GM19372 (cell line): Measurements from ENCODE around the gene RNF224.
A peak's percentile ranks its signal among the peaks of the same experiment; 100 is the strongest.

Experiments
- ATAC-seq: cut with Tn5 transposase; IDR thresholded peaks from one replicate; pipeline ENCODE4 v1.9.1; 2021; ENCODE audit warnings: mild to moderate bottlenecking, low read depth, moderate library complexity; ENCODE audit not compliant: unreplicated experiment

RNF224 gene

DNA sequence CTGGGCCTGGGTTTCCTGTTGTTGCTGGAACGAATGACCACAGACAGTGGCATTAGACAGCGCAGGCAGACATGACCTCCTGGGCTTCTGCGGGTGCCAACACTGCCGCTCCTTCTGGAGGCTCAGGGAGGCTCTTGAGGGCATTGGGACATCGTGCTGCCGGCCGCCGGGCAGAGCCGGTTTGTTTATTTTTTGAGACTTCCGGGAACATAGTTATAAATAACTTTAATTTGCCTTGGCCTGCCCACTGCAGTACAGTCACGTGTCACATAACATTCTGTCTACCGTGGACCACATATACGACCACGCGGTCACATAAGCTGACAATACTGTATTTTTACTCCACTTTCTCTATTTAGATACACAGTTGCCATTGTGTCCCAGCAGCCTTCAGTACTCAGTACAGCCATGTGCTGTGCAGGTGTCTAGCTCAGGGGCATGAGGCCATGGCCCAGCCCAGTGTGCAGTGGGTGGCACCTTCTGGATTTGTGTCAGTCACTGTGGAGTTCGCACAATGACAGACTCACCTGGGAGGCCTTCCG, 42.0 kb downstream of the RNF224 start:
- no peak for ATAC-seq

DNA sequence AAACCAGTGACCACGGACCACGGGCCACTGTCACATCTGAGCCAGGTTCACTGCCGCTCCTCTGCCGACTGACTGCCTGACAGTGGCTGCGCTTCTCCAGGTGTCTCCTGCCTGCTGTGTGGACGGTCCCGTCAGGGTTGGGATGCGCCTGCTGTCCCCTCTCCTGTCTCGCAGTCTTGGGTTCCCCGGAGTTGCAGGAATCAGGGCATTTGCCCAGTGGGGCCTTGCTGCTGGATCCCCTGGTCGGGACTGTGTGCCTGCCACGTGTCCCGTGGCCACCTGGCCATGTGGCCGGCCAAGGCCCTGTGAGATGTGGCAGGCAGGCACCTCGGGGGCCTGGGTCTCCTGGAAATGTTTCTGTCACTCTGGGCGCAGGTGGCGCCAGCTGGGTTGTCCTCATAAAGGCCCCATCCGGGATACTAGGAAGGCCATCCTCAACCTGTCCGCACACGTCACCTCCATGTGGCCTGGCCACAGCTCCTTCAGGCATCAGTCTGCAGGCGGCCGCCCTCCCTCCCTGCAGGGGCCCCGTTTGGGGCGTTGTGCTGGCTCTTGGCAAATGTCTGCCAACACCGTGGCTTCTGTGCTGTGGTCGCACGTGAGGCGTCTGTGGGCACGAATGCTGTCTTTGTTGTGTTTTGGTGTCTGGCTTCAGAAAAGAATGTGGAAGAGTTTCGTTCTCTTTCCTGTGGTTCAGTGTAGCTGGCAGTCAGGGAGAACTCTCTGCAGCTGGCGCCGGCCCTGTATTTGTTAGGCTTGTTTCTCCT, 43.8 kb downstream of the RNF224 start:
- no peak for ATAC-seq

DNA sequence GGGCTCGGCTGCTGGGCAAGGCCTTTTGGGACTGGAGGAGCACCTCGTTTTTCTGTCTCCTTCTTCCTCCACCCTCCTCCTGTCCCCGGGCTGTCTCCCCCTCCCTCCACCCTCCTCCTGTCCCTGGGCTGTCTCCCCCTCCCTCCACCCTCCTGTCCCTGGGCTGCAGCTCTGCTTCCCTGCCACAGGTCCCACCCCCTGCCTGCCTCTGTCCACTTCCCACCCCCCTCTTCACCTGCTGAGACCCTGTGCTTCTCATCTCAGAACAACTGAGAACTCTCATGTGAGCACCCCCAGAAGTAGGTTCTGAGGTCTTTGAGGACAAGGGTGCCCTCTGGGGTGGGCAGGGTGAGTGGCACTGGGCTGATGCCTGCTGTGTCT, 44.4 kb downstream of the RNF224 start:
- no peak for ATAC-seq

DNA sequence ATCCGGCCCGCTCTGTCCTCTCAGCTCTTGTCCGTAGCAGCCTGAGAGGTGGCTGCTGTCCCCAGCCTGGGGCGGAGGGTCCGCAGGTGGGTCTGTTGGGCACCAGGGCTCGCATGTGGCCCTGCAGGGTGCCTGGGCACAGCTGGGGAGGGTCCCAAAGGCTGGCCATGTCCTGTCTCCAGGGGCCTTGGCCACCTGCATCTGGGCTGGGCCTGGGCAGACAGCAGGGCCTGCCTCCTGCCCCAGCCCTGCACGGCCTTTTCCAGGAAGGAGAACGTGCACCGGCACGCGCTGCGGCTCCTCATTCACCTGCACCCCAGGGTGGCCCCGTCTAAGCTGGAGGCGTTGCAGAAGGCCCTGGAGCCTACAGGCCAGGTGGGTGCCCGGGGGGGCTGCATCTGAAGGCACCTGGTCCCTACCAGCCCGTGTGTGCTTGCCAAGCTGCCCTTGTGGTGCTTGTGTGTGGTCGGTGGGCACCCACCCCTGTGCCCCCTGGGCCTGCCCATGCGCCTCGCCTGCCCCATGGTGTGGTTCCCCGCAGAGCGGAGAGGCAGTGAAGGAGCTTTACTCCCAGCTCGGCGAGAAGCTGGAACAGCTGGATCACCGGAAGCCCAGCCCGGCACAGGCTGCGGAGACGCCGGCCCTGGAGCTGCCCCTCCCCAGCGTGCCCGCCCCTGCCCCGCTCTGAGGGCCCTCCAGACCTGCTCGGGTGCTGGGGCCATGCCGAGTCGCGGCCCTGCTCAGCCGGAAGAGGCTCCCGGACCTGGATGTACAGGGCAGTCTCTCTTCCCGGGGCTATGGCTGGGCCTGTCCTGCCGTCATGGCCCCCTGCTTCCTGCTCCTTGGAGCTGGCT, 45.2 kb downstream of the RNF224 start:
- ATAC-seq, result no peak

DNA sequence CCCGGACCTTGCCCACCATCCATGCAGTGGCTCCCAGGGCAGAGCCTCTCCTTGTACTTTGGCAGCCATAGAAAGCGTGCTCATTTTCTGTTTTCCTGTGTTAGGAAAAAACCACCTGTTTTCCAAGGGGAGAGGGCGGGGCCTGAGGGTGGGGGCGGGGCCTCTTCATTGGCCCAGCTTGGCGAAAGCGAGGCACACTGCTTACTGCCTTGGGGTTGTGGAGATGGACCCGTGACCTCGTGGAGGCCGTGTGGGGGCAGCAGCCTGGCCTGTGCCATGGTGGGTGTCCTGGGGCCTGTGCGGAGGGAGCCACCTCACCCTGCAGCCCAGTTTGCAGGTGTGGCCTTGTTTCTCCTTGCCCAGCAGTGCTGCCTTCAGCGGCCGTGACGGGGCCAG, 45.8 kb downstream of the RNF224 start:
- no peak for ATAC-seq

DNA sequence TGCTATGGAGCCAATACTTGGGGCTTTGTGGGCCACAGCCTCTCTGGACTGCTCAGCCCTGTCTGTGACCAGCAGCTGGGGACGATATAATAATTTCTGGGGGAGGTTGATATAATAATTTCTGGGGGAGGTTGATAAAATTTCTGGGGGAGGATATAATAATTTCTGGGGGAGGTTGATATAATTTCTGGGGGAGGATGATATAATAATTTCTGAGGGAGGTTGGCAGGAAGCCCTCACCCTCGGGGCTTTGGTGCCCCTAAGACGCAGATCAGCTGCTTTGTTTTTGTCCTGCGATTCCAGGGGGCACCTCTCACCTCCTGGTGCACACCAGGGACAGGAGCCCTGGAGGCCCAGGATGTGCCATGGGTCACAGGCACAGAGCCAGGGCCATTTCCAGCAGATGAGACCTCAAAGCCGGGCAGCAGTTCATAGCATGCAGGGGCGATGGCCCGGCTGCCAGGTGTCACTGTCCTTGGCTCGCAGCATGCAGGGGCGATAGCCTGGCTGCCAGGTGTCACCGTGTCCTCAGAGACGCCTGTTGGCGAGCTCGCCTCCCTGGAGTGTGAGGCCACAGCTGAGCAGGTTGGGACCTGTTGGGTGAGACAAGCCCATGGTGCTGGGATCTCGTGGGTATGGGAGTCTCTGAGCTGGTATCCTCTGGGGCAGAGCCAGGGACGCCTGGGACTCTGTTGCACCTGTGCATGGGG, 46.5 kb downstream of the RNF224 start:
- no peak for ATAC-seq

DNA sequence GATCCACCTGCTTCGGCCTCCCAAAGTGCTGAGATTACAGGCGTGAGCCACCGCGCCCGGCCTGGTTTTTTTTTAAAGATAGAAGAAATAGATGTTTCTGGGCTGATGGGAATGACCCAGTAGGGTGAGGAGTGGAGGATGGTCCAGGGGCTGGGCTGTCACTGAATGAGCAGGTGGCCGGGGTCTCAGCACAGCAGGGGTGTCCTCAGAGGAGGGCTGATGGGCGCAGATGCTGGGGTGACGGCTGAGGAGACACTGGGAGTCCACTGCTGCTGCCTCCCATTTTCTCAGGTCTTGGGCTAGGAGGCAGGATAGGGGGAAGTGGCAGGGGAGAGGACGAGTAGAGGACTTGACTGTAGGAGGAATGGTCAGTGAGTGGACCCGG, 47.9 kb downstream of the RNF224 start:
- no peak for ATAC-seq

DNA sequence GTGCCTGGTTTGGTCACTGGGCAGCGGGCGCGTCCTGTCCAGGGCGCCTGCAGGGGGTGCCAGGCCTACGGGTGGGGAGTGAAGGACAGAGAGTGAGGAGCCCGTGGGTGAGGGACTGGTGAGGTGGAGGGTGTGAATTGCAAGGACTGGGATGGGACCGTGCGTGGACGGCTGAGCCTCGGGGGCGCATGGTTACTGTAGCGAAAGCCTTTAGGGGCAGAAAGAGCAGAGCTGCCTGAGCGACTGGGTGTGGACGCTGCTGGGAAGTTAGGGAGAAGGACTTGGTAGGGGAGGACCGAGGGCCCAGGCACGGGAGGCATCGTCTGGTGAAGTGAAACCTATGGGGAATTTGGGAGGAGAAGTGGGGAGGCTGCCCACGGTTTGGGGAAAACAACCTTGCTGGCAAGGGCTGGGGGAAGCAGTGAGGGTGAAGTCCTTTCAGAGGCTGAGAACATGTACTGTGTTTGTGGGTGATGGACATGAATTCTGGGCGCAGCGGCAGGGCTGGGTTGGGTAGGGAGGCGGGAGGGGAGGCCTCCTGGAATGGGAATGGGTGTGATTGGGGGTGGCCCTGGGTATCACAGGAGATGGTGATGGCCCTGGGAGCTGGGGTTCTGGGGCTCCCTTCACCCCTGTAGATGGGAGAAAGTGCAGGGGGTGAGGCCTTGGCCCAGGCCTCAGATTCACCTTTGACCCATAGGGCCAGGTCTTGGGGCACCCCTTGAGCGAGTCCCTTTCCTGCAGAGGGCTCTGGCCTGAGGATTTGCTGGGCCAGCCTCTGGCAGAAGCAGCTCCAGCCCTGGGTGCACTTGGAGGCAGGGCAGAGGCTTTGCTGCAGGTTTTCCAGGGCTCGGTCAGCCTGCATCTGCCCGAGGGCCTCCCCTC, 48.5 kb downstream of the RNF224 start:
- ATAC-seq, result no peak

DNA sequence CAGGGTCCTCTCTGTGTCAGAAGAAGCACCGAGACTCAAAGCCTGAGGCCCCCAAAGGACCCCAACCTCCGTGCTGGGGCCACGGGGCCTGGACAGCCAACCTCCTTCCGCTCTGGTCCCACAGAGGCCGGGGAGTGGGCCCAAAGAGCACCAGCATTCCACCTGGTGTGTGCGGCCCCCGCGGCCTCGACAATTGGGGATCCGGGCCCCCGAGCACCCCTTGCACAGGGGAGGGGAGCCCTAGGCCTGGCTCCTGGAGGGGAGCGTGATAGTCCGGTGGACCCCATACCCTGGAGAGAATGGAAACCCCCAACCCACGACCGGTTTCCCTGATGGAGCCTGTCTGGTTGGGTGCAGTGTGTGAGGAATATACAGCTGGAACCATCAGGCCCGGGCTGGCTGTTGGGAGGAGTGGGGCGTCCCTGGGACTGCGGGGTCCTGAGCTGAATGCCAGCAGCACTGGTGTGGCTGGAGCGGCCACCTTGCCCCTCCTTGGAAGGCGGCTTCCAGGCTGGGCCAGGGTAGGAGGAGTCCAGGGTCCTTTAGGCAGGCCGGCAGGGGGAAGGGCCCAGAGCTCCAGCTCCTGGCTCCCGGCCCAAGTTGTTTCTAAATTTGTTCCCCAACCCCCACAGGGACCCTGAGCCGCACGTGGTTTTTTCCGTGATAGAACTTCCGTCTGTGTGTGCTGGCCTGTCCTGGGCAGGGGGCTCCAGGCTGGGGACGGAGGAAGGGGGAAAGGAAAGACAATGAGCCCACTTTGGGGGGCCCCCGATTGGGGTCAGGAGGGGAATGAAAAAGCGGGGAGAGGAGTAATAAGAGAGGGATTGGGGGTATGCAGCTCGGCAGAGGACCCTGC, 49.4 kb downstream of the RNF224 start:
- ATAC-seq, result no peak

DNA sequence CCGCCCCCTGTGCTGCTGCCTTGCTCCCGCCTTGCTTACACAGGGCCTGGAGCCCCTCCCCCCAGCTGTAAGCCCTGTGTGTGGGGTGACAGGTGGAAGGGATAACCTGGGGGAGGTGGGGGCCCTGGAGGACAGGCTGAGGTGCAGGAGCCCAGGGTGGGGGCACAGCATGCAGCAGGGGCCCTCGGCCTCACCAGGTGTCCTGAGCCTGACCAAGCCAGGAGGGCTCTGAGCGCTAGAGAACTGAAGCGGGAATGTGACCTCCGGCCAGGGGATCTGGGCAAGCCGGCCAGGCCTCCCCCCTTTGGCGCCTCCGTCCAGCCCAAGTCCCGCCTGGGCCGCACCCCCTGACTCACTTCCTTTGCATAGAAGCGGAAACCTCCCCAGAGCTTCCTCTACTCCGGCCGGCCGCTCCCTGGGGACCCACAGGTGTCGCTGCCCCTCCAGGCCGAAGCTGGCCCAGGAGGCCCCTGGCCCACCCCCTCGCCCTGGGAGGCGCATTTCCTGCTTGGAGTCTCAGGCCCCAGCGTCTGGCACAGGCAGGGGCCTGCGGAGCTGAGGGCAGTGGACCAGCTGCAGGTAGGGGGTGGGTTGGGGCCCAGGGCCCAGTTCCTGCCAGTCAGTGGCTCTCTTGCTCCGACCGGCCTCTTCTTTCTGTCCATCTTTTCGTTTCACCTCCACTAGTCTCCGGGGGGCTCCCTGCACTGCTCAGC, 50.2 kb downstream of the RNF224 start, which contains the start of gene TOR4A:
Gene TOR4A (plus strand): TSS at position 398 of the 713 bp plus-strand sequence. CDS start 964 bp downstream, outside the sequence.
- ATAC-seq, result peak; percentile 71

DNA sequence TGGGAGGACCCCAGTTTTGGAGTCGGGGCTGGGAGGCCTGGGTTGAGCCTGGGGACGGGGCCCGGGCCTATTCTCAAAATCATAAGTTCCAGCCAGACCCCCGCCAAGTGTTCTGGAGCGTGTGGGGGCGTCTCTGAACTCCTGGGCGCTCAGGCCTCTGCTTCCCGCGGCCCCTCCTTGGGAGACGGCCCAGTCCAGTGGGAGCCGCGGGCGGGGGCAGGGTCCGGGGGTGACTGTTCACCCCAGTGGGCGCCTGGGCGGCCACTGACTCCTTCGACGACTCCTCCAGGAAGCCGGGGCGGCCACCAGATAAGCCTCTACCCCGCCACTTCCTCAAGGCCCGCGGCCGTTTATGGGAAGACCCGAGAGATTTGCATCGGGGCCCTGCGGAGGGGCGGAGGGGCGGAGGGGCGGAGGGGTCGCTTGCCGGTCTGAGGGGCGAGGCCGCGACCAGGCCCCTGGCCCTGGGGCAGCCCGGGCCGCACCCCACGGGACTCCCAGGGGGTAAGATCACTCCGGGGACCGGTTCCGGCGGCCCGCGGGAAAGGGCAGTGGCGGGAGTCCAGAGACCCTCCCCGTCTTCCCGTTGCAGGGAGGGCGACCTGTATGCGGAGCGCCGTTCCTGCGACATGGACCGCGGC, 50.9 kb downstream of the RNF224 start:
- no peak for ATAC-seq
